Body of pancreas (tissue), 4 donors: ENCODE data around the gene KRTAP4-5.

Source experiments
- CTCF ChIP-seq, 7 experiments: fragments of 450-650 bp in 4 of 7; fragments of 200-600 bp in 3 of 7; sonication (generic) in 3 of 7; IDR thresholded peaks; one replicate each; pipeline ENCODE4 v1.5.1; 2016 to 2019; ENCODE audit warnings: antibody characterized with exemption in 7 of 7
- POLR2A ChIP-seq, 3 donors: fragments of 450-650 bp; IDR thresholded peaks; one replicate each; pipeline ENCODE4 v1.6.1; 2016; ENCODE audit warnings: antibody characterized with exemption in 3 of 3, mild to moderate bottlenecking in 2 of 3

DNA sequence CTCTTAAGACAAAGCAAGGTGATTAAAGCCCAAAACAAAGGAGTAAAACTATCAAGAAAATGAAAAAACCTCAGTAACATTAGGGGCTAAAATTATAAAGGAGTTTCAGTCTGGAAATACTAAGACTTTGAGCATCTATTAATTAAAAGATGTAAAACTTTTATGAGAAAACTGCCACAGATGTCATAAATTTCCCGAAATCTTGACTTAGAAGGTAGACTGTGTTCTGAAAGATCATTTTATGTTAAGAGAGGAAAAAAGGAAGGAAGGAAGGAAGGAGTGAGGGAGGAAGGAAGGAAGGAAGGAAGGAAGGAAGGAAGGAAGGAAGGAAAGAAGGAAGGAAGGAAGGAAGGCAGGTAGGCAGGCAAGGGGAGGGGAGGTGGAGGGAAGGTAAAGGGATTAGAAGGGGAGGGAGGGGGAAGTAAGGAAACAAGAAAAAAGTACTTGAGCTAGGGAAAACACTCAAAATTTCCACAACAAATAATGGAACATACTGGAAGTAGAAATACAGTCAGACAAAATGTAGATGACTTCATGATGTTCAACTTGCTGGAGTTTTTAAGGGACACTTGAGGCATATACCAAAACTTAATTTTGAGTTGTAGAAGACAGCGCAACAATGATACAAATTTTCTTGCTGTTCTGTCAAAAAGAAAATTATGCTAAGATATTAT lies 2.0 kb downstream of the KRTAP4-5 start:
- TF ChIP-seq CTCF (IDR thresholded peaks at IDR 0.05) (no peak), POLR2A (IDR thresholded peaks at IDR 0.05) (no peak)
